Globus pallidus (tissue), 1 donor: ENCODE data around the gene GAB2.
"Not testable (repeated sequence)": the region's sequence is repeated elsewhere in the genome, so short reads cannot be mapped to it uniquely, and the experiment has no call there.

Experiments used
- DNase-seq: peaks from one replicate; pipeline ENCODE4 v3.0.0-alpha.2; 2015; ENCODE audit warnings: low spot score

GAB2 gene

GRCh38 chr11:78370406-78371172 is 47.0 kb downstream of the GAB2 start:
- DNase-seq: peak; percentile 55

- no peak for DNase-seq
These were observed 52.2 kb downstream of the GAB2 start for GRCh38 chr11:78365381-78365792.

GRCh38 chr11:78364128-78364751 is 53.4 kb downstream of the GAB2 start:
- DNase-seq: no peak

- DNase-seq: no peak
These were observed 54.5 kb downstream of the GAB2 start for GRCh38 chr11:78363024-78363619.

GRCh38 chr11:78361228-78361627 is 56.4 kb downstream of the GAB2 start:
- no peak for DNase-seq

- no peak for DNase-seq
These were observed 57.7 kb downstream of the GAB2 start for GRCh38 chr11:78359921-78360320.

GRCh38 chr11:78357924-78358323 is 59.7 kb downstream of the GAB2 start:
- DNase-seq: not testable (repeated sequence)

GRCh38 chr11:78357425-78357824 is 60.2 kb downstream of the GAB2 start:
- not testable (repeated sequence) for DNase-seq

GRCh38 chr11:78355742-78356141 is 61.9 kb downstream of the GAB2 start:
- not testable (repeated sequence) for DNase-seq

GRCh38 chr11:78355309-78355705 is 62.3 kb downstream of the GAB2 start:
- DNase-seq: no peak

- DNase-seq: no peak
These were observed 63.0 kb downstream of the GAB2 start for GRCh38 chr11:78354408-78355308.

- no peak for DNase-seq
These were observed 65.4 kb downstream of the GAB2 start for GRCh38 chr11:78351979-78352841.

- DNase-seq: no peak
These were observed 66.4 kb downstream of the GAB2 start for GRCh38 chr11:78351193-78351592.

GRCh38 chr11:78350646-78351165 is 66.9 kb downstream of the GAB2 start:
- DNase-seq: peak; percentile 89

GRCh38 chr11:78350091-78350645 is 67.5 kb downstream of the GAB2 start:
- DNase-seq: peak; percentile 64

- no peak for DNase-seq
These were observed 68.0 kb downstream of the GAB2 start for GRCh38 chr11:78349624-78350023.

GRCh38 chr11:78349114-78349513 is 68.5 kb downstream of the GAB2 start:
- DNase-seq: no peak

- DNase-seq: no peak
These were observed 69.7 kb downstream of the GAB2 start for GRCh38 chr11:78347956-78348355.

GRCh38 chr11:78346799-78347198 is 70.8 kb downstream of the GAB2 start:
- DNase-seq: no peak

GRCh38 chr11:78345450-78345849 is 72.2 kb downstream of the GAB2 start:
- no peak for DNase-seq

- no peak for DNase-seq
These were observed 72.9 kb downstream of the GAB2 start for GRCh38 chr11:78344676-78345075.
